Activated T-cell treated with anti-CD3 and anti-CD28 coated beads, Interleukin-2, amount 50 U/mL, for 1 hour (primary cell): ENCODE data around the gene BRINP1.

Source experiments
- DNase-seq: peaks from one replicate; pipeline ENCODE4 v3.0.0-alpha.2; 2020

The BRINP1 gene

DNA sequence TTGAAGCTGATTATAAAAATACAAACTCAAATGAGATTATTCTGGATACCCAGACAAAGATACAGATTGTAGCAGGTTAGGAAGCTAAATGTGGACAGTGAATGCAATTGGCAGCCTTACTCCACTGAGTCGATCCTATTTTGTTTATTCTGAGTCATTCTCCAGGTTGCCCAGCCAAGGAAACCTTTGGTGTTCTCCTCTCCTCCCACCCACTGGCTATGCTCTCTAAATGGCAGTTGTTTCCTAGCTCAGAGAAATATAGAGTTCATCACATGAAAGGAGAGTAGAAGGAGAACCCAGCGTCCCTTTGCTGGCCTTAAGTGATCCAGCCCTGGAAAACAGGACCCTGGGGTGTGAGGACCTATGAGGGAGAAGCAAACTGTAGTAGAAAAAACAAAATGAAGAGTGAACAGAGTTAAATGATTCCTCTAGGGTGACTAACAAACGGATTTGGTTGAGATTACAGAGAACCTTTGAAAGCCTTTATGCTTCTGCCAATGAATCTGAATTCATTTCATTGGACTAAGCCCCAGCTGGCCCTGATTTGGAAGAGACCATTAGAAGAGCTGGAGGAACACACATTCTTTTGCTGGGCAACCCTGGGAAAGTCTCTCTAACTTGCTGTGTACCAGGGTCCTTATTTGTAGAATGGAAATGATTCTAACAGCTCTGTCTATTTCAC is 95.1 kb downstream of the BRINP1 start:
- DNase-seq, result no peak

DNA sequence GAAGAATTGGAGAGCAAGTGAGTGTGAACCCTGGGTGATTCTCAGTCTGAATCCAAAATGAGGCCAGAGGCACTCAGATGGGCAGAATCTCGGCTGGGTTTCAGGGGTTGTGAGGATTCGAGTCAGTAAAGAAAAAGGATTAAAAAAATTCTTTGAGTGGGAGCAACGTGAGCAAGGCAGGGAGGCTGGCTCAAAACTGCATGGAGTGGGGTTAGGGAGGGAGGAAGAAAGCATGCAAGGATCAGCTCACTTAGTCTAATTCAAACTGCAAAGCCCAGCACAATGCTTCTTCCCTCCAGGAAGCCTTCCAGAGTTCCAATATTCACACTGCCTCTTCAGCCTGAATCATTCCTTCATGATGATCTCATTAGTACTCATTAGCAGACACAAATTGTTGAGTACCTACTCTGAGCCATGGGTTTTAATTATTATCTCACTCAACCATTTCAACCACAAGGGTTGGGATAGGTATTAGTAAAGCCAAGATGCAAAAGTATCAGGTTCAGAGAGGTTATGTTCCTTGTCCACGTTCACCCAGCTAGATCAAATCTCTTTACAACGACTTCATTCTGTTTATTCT is 95.8 kb downstream of the BRINP1 start:
- DNase-seq, result no peak

DNA sequence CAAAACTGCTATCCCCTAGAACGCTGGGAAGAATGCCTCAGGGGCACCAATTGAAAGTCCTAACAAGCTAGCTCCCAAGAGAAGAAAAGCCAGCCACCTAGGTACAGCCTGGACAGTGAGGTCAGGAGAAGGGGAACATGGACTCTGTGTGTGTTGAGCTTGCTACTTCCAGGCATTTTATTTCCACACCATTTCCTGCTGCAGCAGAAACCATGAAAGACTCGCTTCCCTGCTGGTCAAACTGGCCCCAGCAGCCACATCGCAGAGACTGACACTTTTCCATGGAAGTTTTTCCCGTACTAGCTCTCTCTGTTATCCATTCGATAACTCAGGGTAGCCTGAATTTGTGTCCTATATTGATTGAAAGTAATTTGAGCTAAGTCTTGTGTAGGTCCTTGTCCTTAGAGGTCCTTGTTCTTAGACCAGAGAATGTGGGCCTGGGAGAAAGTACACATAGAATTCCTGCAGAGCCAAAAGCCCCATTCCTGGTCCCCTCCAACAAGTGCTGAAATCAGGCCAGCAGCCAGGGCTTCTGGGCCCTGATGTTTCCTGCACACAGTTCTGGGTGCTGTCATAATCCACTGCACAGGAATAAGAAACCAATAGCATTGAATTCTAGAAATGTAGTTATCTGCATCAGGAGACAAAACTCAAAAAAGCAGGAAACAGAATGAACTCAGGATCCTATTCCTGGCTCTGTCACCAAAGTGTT is 96.6 kb downstream of the BRINP1 start:
- no peak for DNase-seq

DNA sequence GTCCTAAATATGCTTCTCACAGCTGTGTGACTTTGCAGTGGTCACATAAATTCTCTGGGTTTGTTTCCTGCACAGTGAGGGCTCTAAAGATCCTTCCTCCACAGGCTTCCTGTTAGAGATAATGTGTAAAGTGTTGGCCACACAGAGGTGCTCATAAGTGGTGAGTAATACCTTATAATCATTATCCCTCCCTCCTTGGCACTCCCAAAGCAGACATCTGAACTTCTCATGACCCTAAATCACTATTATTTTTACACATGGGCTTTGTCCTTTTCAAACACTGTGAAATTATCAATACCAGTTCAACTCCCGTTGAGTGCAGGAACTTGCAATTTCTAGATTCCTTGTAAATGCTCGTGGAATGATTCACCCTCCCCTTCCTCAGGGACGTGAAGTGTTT is 100.2 kb downstream of the BRINP1 start:
- DNase-seq, result no peak

DNA sequence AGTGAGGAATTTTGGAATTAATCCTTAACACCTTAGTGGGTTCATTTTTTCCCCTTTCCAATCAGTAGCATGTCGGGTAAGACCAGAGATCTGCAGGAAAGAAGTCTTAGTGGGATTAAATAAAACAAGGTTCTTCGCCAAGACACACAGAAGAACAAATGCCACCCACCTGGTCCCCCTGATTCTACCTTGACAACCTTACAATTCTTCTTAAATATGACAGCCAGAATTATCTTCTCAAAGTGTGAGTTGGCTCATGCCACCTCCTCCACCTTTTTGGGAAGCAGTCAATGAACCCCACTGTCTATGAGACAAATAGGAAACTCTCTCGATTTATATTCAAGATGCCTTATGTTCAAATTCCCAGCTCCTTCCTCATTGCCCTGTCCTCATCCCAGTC is 105.1 kb downstream of the BRINP1 start:
- no peak for DNase-seq

DNA sequence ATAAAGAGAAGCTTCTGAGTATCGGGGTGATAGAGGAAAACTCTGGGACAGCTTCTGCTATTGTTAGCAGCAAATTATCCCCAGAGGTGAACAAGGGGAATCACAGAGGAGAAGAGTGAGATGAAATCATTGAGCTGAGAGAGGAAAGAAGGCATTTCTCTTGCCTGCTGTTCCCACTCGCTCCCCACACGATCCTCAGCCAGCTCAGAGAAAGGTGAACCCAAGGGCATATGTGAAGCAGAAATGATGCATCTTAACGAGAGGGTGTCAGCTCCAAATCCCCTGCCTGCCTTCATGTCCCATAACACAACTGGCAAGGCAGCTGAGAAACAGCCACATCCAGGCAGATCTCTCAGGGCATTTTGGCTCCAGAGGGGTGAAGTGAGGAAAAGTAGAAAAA is 111.6 kb downstream of the BRINP1 start:
- DNase-seq, result no peak

DNA sequence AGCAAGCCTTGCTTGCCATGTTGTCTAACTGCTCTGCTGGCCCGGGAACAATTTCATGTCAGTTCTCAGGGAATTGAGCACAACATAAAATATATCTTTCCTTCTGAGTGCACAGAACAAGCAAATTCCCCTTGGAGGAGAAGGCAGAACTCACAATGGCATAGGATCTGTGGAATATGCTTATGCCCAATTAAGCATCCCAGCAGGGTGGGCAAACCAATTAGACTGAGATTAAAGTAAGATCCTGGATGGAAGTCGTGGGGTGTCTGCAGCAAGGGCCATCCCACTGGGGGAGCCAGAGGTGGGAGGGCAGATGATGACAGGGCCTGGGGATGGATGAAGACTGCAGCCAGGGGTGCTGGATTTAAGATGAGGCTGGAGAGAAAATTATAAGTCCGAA is 114.1 kb downstream of the BRINP1 start:
- no peak for DNase-seq

DNA sequence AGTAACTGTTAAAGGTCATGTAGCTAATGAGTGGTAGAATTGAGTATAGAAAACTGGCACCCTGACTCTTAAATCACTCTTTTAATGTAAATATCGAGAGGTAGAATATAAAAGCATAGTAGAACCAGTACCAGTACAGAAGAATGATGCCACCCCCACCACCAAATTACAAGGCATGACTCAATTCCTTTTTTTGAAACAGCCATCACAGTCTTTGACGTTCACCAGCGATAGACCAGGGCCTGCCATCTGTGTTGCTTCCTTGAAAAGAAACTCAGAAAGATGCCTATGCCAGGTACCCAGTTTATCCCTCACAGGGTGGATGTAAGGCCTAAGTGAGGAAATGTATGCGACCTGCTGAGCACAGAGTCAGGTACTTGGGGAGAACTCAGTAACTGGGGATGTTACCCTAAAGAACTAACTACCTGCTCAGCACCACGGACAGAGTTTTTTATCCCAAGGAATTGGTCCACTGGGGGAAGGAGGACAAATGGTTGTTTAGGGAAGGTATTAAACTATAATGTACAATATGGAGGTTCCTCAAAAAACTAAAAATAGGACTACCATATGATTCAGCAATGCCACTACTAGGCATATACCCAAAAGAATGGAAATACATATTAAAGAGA is 116.5 kb downstream of the BRINP1 start:
- DNase-seq, result no peak

DNA sequence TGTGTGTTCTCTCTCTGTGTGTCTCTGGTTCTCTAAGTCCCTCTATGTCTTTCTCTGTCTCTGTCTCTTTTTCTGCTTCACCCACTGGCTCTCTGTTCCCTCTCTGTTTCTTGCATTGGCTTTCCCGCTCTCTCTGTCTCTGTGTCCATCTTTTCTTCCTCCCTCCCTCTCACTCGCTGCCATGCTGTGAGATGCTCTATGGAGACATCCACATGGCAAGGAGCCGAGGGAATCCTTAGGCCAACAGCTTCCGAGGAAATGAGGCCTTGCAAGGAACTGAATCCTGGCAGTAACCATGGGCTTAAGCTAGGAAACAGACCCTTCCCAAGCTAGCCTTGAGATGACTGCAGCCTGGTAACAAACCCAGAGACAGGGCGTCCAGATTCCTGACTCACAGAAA is 117.3 kb downstream of the BRINP1 start:
- no peak for DNase-seq

DNA sequence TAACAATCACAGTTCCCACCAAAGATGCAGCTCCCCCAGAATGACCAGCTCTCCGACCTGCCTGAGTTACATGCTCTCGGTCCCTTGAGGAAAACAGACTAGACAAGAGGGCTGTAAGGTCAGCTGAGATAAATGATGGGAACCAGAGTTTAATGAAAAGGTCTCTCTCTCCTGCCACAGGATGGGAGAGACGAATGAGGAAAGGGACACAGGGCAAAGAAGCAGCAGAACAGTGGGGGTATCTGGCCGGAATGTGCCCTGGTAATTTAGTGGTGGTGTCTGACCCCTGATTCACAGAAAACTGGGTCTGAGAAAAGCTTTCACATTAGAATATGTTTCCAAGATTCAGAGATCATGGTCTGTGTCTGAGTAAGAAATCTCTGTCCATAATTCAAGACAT is 118.5 kb downstream of the BRINP1 start:
- no peak for DNase-seq

DNA sequence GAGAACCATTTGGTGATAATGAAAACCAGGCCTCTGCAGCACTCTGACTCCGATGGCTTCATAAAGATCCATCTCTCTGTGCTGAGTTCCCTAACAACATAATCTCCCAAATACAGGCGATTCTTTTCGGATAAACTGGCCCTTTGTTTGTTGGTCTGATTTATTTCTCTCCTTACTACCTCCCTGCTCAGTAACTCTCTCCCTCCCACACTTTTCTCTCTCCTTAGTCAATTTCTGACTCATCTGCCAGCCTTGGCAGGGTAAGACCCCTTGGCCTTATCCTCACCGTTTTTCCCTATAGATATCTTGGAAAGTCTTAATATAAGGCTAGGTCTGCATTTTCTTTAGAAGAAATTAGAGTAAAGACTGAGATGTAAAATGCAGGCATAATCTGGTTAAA is 128.7 kb downstream of the BRINP1 start:
- DNase-seq, result no peak

DNA sequence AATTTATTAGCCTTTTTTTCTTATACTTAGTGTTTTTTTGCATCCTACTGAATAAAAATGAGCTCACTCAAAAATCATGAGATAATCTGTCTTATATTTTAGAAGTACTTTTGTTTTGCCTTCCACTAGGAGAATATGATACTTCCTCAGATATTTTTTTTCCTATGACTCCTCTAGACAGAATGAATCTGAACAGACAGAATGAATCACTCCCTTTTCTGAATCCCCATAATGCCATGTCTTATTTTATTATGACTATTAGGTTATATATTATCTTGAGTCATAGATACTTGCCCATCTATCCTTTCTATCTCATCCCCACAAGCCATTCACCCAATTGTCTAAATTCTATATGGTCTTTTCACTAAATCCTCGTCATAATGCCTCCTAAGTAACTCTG is 134.6 kb downstream of the BRINP1 start:
- DNase-seq, result no peak

DNA sequence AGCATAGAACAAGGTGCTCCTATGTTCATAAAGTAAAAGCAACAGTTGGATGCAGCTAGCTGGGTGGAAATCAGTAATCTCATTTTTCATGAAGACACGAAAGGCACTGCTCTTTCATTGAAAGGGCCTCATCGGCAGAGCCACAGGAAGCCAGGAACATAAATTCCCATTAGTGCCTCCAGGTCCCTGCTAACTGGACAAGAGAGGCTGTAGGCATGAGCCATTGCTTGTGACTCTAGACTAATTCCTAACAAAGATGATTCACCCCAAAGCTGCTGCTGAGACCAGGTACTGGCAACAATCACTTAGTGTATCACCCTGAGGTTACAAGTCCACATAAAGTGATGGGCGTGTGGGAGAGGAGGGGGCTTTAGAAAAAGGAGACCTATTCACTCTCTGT is 141.8 kb downstream of the BRINP1 start:
- DNase-seq, result no peak

DNA sequence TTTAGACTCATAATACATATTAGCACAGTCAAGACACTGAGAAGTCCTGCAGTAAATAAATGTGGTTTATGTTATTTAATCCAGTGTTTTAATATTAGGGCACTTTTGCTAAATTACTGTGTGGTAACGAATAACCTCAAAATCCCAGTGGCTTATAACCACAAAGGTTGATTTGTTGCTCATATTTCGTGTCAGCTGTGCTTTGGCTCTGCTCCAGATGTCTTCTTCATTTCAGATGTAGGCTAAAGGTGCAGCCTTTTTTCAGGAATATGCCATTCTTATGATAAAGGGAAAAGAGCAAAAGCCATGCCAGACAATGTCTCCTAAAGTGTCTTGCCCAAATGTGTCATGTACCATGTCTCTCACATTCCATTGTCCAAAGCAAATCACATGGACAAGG is 144.8 kb downstream of the BRINP1 start:
- no peak for DNase-seq

DNA sequence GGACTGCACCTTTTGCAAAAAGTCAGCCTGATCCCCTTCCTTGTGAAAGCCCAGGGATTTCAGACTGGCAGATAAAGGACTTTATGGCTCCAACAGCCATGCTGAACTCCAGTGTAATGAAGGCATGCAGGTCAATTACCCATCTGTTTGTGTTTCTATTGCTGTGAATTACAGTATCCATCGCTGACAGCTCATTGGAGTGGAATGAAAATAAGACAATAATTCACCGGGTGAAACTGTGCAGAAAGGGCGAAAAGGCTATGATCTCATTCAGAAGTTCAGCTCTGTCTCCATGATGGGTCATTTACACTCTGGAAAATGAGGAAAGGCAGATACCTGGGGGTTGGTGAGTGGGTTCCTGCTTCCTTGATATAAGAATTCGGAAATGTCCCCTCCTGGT is 148.0 kb downstream of the BRINP1 start:
- no peak for DNase-seq

DNA sequence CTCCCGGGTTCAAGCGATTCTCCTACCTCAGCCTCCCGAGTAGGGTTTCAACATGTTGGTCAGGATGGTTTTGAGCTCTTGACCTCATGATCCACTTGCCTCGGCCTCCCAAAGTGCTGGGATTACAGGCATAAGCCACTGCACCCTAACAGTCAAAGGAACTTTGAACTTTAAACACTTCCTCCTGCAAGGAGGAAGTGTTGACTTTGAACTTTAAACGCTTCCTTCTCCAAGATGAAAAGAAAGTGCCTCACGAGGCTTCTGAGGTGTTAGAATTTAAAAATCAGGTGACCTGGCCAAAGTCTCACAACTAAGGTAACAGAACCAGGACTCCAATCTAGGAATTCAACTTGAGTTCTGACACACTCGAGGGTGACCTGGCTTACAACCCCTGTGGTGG is 150.9 kb downstream of the BRINP1 start:
- no peak for DNase-seq

DNA sequence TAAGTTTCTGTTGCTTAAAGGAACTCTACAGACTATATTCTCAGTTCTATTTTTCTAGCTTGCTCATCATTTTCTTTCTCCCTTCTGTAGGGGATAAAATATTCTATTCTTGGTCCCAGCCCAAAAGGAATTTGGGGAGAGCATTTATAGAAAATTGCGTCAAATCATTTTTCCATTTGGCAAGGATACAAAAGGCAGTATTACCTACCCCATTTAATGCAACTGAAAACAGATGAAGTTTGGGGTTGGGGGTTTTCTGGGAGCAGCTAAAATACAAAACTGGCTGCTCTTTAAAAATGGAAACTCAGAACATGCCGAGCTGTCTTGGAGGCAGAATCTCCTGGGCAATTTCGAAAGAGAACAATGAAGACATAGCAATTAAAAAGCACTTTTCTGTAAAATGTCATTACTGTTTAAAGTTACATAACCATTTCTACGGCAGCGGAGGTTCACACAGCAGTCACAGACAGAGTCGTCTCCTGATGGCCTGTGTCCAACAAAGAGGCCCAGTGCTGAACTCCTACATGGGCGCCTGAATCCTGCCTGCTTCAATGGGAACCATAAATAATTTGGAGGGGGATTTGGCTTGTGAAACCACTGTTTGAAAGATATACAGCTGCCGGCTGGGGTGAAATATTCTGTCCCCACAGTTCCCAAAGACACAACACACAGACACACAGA is 152.4 kb downstream of the BRINP1 start:
- DNase-seq, result no peak

DNA sequence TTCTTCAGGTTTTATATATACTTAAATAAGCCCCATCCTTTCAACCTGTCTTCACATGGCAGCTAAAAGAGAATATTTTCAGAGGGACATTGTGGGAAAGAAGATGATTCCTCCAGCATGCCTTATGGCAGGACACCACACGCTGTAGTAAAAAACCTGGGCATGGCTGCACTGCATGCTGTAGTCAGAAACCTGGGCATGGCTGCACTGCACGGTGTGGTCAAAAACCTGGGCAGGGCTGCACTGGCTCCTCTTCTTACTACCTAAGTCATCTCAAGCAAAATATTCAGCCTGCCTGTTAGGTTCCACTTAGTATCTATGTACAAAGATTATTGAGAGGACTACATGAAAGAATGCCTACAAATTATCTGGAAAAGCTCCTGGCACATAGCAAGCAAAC is 153.6 kb downstream of the BRINP1 start:
- DNase-seq, result no peak

DNA sequence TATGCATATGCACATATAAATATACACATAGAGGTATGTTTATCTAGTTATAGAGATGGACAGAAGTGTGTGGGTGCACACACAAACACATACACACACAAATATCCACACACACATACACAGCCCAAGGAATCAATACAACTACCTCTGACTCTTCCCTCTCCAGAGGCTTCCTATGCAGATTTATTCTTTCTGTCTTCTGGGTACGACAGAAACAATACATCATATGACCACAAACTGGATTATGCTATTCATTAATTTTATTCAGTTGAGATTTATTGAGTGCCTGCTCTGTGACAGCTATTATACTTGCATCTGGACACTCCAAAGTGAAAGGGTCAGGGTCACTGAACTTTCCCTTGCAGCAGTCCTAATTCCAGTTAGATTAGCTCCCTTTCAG is 155.8 kb downstream of the BRINP1 start:
- DNase-seq, result no peak

DNA sequence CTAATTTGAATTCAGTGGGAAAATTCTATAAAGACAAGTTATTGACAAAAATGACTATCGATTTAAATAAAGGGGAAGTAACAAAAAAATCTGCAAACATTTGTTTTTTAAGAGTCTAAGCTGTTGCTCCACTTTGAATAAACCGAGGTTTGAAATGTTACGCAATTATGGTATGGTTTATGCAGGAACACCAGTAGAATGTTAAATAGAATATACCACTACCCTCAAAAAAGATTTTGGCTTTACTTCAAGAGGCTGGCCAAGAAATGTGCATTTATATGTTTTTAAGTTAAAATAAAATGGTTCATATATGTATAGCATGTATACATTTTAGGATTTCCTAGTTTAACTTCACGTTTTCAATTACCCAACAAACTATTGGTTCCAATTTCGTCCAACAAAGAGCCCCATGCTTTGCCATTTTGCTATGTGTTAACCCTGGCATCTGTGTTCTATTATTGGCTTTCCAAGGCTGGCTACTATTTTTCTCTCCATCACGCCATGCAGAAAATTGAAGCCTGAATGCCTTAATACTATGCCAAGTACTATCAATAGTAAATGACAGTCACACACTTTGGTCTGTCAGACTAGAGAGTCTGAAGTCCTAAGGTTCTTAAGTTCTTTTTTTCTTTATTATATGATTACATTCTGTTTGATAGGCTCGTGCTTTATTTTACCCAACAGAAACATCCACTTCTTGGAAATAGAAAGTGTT is 171.2 kb downstream of the BRINP1 start:
- no peak for DNase-seq

DNA sequence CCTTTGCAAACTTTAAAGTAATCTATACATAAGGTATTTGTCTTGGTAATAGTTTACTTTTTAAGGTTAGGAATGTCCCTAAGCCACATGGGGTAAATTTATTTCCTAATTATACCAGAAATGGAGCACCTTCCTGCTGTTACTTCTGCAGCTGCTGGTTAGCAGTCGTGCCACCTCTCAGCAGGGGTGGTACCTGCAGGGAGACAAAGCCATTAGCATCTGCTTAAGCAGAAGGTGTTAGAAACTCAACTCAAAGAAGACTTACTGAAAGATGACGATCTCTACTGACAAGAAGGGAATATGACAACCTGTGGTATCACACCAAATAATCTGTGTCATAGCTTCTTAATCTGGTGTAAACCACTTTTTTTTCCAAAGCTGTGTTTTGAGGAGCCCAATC is 173.7 kb downstream of the BRINP1 start:
- DNase-seq, result no peak

DNA sequence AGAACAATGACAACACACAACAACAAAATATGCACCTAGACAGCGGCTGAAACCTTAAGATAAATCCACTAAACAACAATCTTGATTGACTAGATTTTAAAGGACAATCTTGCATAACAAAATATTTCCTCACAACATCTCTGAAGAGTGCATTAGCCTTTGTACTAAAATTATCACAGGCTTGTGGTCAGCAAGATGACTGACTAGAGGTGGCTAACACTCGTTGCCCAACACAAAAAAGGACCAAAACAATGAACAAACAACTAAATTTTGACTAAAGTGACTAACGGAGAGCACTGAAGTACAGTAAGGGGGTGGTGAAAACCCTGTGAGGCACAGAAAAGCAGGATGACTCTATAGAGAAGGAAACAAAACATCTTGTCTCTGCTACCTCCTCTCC is 183.9 kb downstream of the BRINP1 start:
- DNase-seq, result no peak
